ENCODE measurements around the gene GATAD2A.

DNA sequence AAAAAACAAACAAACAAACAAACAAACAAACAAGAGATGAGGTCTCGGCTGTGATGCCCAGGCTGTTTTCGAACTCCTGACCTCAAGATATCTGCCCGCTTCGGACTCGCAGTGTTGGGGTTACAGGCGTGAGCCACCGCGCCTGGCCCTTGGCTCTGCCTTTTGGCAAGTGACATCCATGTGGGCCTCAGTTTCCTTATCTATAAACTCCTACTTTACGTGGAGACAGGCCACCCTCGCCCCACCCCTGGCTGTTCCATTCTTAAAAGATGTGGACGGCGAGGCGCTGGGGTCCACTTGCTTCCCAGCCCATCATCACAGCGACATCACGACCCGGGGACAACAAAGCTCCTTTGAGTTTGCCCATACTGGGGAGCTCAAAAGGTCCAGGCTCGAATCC lies 108.2 kb downstream of the GATAD2A start:
- TF ChIP-seq, protein P1, sequence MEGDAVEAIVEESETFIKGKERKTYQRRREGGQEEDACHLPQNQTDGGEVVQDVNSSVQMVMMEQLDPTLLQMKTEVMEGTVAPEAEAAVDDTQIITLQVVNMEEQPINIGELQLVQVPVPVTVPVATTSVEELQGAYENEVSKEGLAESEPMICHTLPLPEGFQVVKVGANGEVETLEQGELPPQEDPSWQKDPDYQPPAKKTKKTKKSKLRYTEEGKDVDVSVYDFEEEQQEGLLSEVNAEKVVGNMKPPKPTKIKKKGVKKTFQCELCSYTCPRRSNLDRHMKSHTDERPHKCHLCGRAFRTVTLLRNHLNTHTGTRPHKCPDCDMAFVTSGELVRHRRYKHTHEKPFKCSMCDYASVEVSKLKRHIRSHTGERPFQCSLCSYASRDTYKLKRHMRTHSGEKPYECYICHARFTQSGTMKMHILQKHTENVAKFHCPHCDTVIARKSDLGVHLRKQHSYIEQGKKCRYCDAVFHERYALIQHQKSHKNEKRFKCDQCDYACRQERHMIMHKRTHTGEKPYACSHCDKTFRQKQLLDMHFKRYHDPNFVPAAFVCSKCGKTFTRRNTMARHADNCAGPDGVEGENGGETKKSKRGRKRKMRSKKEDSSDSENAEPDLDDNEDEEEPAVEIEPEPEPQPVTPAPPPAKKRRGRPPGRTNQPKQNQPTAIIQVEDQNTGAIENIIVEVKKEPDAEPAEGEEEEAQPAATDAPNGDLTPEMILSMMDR (conservative IDR thresholded peaks at IDR 0.05 in 1 of 2, IDR thresholded peaks at IDR 0.05 in 1 of 2; ENCODE audit: low read depth in 1 of 2, low read length in 2 of 2): no peak
- no peak for TF ChIP-seq EZH2 (IDR thresholded peaks at IDR 0.05; ENCODE audit: low read length, missing control alignments)

Measured in fibroblast of lung (primary cell).